ENCODE data around the gene TAF6. TPM values are rescaled to one million over a fixed set of nuclear protein-coding genes. Genes with fewer than 3 reads are reported as not detected.

Gene TAF6
- total RNA-seq, 2 experiments from 2014 or later = 48.6 to 55.3 TPM

- CTCF ChIA-PET = interaction anchor here (0.7 to 1.8 kb wide), 4 partner anchors 11 to 176 kb away, joined by 3 to 10 read pairs (median 3); partner anchors contain the start of genes AP4M1 and MCM7
- TF ChIP-seq CTCF (IDR thresholded peaks at IDR 0.05) = no peak
- ATAC-seq = no peak
- POLR2A ChIA-PET = interaction anchor here (0.5 to 6.7 kb wide), 9 partner anchors 8 to 183 kb away, joined by 3 to 187 read pairs (median 3); partner anchors contain the start of genes AP4M1, CNPY4 and MCM7
- no peaks in the 10 kb centered on the region for H3K9me3 Mint-ChIP-seq
- peaks cover 25% of the 10 kb centered on the region for H3K4me1 Mint-ChIP-seq (ENCODE audit: low read depth)
- H3K27ac Mint-ChIP-seq = peak overlapping the region; percentile 97
- peaks cover 37% of the 10 kb centered on the region for H3K36me3 Mint-ChIP-seq (ENCODE audit: low read depth)
- intact Hi-C loops (cut with micrococcal nuclease) = loop anchor here (10.0 kb wide), 1 partner anchor 175 kb away; the partner anchor contains the start of gene TRIM4
- DNase-seq = peak; percentile 45
- peak overlapping the region; percentile 95 for H3K4me3 Mint-ChIP-seq
- H3K27me3 Mint-ChIP-seq = no peaks in the 10 kb centered on the region
Observed at GRCh38 chr7:100089458-100090196, 29.5 kb downstream of the TAF6 start.

- H3K27me3 Mint-ChIP-seq = no peaks in the 10 kb centered on the region
- POLR2A ChIA-PET = interaction anchor here (1.0 to 6.7 kb wide), 3 partner anchors 8 to 38 kb away, joined by 5 to 187 read pairs (median 7); partner anchors contain the start of genes AP4M1, MBLAC1 and MCM7
- peak within 1 kb of the TSS; percentile 95 for H3K4me3 Mint-ChIP-seq
- CTCF ChIA-PET = interaction anchor here (1.0 kb wide), 1 partner anchor 42 kb away, joined by 3 read pairs; no protein-coding TSS in a partner anchor
- no peak for TF ChIP-seq CTCF (IDR thresholded peaks at IDR 0.05)
- peaks cover 25% of the 10 kb centered on the region for H3K4me1 Mint-ChIP-seq (ENCODE audit: low read depth)
- peaks cover 33% of the 10 kb centered on the region for H3K36me3 Mint-ChIP-seq (ENCODE audit: low read depth)
- peak; percentile 88 for DNase-seq
- intact Hi-C loops (cut with micrococcal nuclease) = loop anchor here (10.0 kb wide), 1 partner anchor 174 kb away; the partner anchor contains the start of gene TRIM4
- H3K9me3 Mint-ChIP-seq = no peaks in the 10 kb centered on the region
- peak within 1 kb of the TSS; percentile 97 for H3K27ac Mint-ChIP-seq
- ATAC-seq = peak; percentile 72
Observed at GRCh38 chr7:100088621-100089457, 30.3 kb downstream of the TAF6 start, which contains the start of gene COPS6. TSS of gene COPS6 (plus strand) at chr7:100088969. CDS start at chr7:100088991, 22 bp downstream.

GRCh38 chr7:100088095-100088620 lies 31.0 kb downstream of the TAF6 start:
- Mint-ChIP-seq H3K36me3 (ENCODE audit: low read depth) (peaks cover 26% of the 10 kb centered on the region), H3K4me3 (peak overlapping the region; percentile 95), H3K9me3 (no peaks in the 10 kb centered on the region), H3K4me1 (ENCODE audit: low read depth) (peaks cover 25% of the 10 kb centered on the region), H3K27ac (peak overlapping the region; percentile 97), H3K27me3 (no peaks in the 10 kb centered on the region)
- no peak for DNase-seq
- ChIA-PET CTCF (interaction anchor here (1.0 kb wide), 1 partner anchor 42 kb away, joined by 3 read pairs; no protein-coding TSS in a partner anchor), POLR2A (interaction anchor here (0.7 to 6.7 kb wide), 4 partner anchors 9 to 39 kb away, joined by 3 to 187 read pairs (median 6); partner anchors contain the start of genes AP4M1, MBLAC1 and MCM7)
- intact Hi-C loops (cut with micrococcal nuclease) = loop anchor here (10.0 kb wide), 1 partner anchor 173 kb away; the partner anchor contains the start of gene TRIM4
- no peak for TF ChIP-seq CTCF (IDR thresholded peaks at IDR 0.05)
- peak; percentile 1 for ATAC-seq

GRCh38 chr7:100087055-100087750 lies 32.0 kb downstream of the TAF6 start:
- Mint-ChIP-seq H3K9me3 (no peaks in the 10 kb centered on the region), H3K27ac (peak overlapping the region; percentile 6), H3K4me3 (peak overlapping the region; percentile 17), H3K36me3 (ENCODE audit: low read depth) (peaks cover 16% of the 10 kb centered on the region), H3K27me3 (no peaks in the 10 kb centered on the region), H3K4me1 (ENCODE audit: low read depth) (peaks cover 27% of the 10 kb centered on the region)
- TF ChIP-seq CTCF (IDR thresholded peaks at IDR 0.05) = no peak
- ChIA-PET POLR2A (interaction anchor here (0.9 to 1.5 kb wide), 3 partner anchors 8 to 31 kb away, joined by 4 to 14 read pairs (median 6); partner anchors contain the start of genes AP4M1 and MCM7), CTCF (no interaction called here)
- ATAC-seq (no peak), DNase-seq (no peak)
- intact Hi-C loops (cut with micrococcal nuclease) = loop anchor here (10.0 kb wide), 1 partner anchor 172 kb away; the partner anchor contains the start of gene TRIM4
